Cardiac muscle cell (in vitro differentiated cells and primary cell): ENCODE measurements around the gene R3HDML. TPM values are rescaled to one million over a fixed set of nuclear protein-coding genes. Genes with fewer than 3 reads are reported as not detected.
"Not testable (repeated sequence)": the region's sequence is repeated elsewhere in the genome, so short reads cannot be mapped to it uniquely, and the experiment has no call there.

Experiments
- DNase-seq, 2 donors: peaks; one replicate each; pipeline versions ENCODE4 v3.0.0 to v3.0.0-alpha.2; 2010 to 2017; ENCODE audit warnings: low read depth in 1 of 2, low spot score in 1 of 2
- H3K27ac ChIP-seq: fragments of 200-600 bp; sonication (generic); 2 replicates; pipeline ENCODE4 v1.5.1; 2016
- H3K27me3 ChIP-seq: fragments of 200-600 bp; sonication (generic); 2 replicates; pipeline ENCODE4 v1.6.0; 2016; ENCODE audit warnings: control low read depth
- H3K36me3 ChIP-seq: fragments of 200-600 bp; sonication (generic); 2 replicates; pipeline ENCODE4 v1.5.1; 2016; ENCODE audit warnings: control low read depth
- H3K4me1 ChIP-seq: fragments of 200-600 bp; sonication (generic); 2 replicates; pipeline ENCODE4 v1.8.1; 2017; ENCODE audit warnings: low read depth, mild to moderate bottlenecking, mixed run types
- H3K4me3 ChIP-seq: fragments of 200-600 bp; sonication (generic); 2 replicates; pipeline ENCODE4 v1.5.1; 2016; ENCODE audit warnings: mild to moderate bottlenecking
- H3K9me3 ChIP-seq: fragments of 200-600 bp; sonication (generic); 2 replicates; pipeline ENCODE4 v1.5.1; 2017; ENCODE audit warnings: low read depth, mild to moderate bottlenecking, control low read depth
- CTCF ChIP-seq: IDR thresholded peaks from 2 replicates; pipeline ENCODE4 v1.5.1; 2012; ENCODE audit warnings: low read depth, mild to moderate bottlenecking, low read length
- polyA plus RNA-seq: library from polyadenylated mRNA; unstranded; fragments of >200 nt; fragmentation: Nextera tagmentation; extraction: Ambion mirVana; gene quantifications from 2 replicates; pipeline ENCODE4 v1.2.1, GENCODE V29; 2016
- total RNA-seq: library from RNA; depleted of rRNA; stranded (reverse); fragments of >200 nt; gene quantifications from 2 replicates; pipeline ENCODE4 v1.2.3, GENCODE V29; 2016

R3HDML gene
- total and polyA plus RNA-seq, 2 experiments from 2014 or later: not detected

GRCh38 chr20:44297721-44298120, 39.1 kb upstream of the R3HDML start:
- Histone ChIP-seq H3K27me3 (no peaks in the 10 kb centered on the region), H3K36me3 (no peaks in the 10 kb centered on the region), H3K4me1 (peaks cover 31% of the 10 kb centered on the region), H3K4me3 (no peak overlapping the region), H3K27ac (no peak overlapping the region), H3K9me3 (no peaks in the 10 kb centered on the region)
- no peak for DNase-seq
- no peak for TF ChIP-seq CTCF

GRCh38 chr20:44299011-44299535, 37.8 kb upstream of the R3HDML start:
- not testable (repeated sequence) for H3K27ac ChIP-seq, H3K27me3 ChIP-seq, DNase-seq, H3K36me3 ChIP-seq, H3K9me3 ChIP-seq, H3K4me3 ChIP-seq
- H3K4me1 ChIP-seq: peaks cover 38% of the 10 kb centered on the region

- Histone ChIP-seq H3K27ac (peak overlapping the region; percentile 56), H3K27me3 (no peaks in the 10 kb centered on the region), H3K4me1 (peaks cover 28% of the 10 kb centered on the region), H3K4me3 (no peak overlapping the region), H3K9me3 (no peaks in the 10 kb centered on the region), H3K36me3 (no peaks in the 10 kb centered on the region)
- no peak for TF ChIP-seq CTCF
- DNase-seq: no peak
Measured at GRCh38 chr20:44301285-44301684, 35.6 kb upstream of the R3HDML start.

- Histone ChIP-seq H3K9me3 (no peaks in the 10 kb centered on the region), H3K4me1 (peaks cover 28% of the 10 kb centered on the region), H3K27me3 (no peaks in the 10 kb centered on the region), H3K4me3 (no peak overlapping the region), H3K36me3 (no peaks in the 10 kb centered on the region), H3K27ac (peak overlapping the region; percentile 56)
- DNase-seq: peak in 1 of 2 donors; percentile 52
- TF ChIP-seq CTCF: no peak
Measured at GRCh38 chr20:44302026-44302669, 34.7 kb upstream of the R3HDML start.

- H3K4me3 ChIP-seq: no peak overlapping the region
- peaks cover 28% of the 10 kb centered on the region for H3K4me1 ChIP-seq
- TF ChIP-seq CTCF: no peak
- no peaks in the 10 kb centered on the region for H3K9me3 ChIP-seq
- no peak for DNase-seq
- H3K36me3 ChIP-seq: no peaks in the 10 kb centered on the region
- H3K27ac ChIP-seq: peak overlapping the region; percentile 56
- H3K27me3 ChIP-seq: no peaks in the 10 kb centered on the region
Measured at GRCh38 chr20:44302736-44303135, 34.1 kb upstream of the R3HDML start.

- H3K4me1 ChIP-seq: peaks cover 31% of the 10 kb centered on the region
- peak overlapping the region; percentile 60 for H3K27ac ChIP-seq
- no peak for DNase-seq
- no peak for TF ChIP-seq CTCF
- H3K9me3 ChIP-seq: no peaks in the 10 kb centered on the region
- H3K4me3 ChIP-seq: no peak overlapping the region
- H3K27me3 ChIP-seq: no peaks in the 10 kb centered on the region
- no peaks in the 10 kb centered on the region for H3K36me3 ChIP-seq
Measured at GRCh38 chr20:44304383-44304782, 32.5 kb upstream of the R3HDML start.
